Omental fat pad (tissue), 4 donors: ENCODE measurements around the gene UNC119. TPM values are rescaled to one million over a fixed set of nuclear protein-coding genes. Genes with fewer than 3 reads are reported as not detected.

Experiments
- ATAC-seq: fragments of 150-250 bp; one replicate; pipeline ENCODE4 v1.9.1; 2016; ENCODE audit warnings: mild to moderate bottlenecking, moderate library complexity; ENCODE audit not compliant: low FRiP score
- DNase-seq: peaks from one replicate; pipeline ENCODE4 v3.0.0-alpha.2; 2019; ENCODE audit warnings: low spot score
- CTCF ChIP-seq, 3 donors: fragments of 450-650 bp; IDR thresholded peaks; one replicate each; pipeline ENCODE4 v1.5.1; 2016 to 2017; ENCODE audit warnings: antibody characterized with exemption in 3 of 3, mild to moderate bottlenecking in 3 of 3, moderate library complexity in 2 of 3
- total RNA-seq, 4 donors: library from RNA; depleted of rRNA; stranded (reverse); fragments of >200 nt; gene quantifications; one replicate each; pipeline ENCODE4 v1.1.0, GENCODE V29; 2016

UNC119 gene
- total RNA-seq, 4 donors from 2014 or later = 16.8 to 32.6 (median 24.6) TPM

GRCh38 chr17:28573040-28573380 is 20.6 kb upstream of the UNC119 start:
- ATAC-seq (no peak), DNase-seq (no peak)
- no peak for TF ChIP-seq CTCF (IDR thresholded peaks at IDR 0.05)

GRCh38 chr17:28572259-28573039 is 20.0 kb upstream of the UNC119 start:
- DNase-seq (no peak), ATAC-seq (no peak)
- TF ChIP-seq CTCF (IDR thresholded peaks at IDR 0.05) = no peak

- DNase-seq (peak; percentile 66), ATAC-seq (peak; percentile 99)
- TF ChIP-seq CTCF (IDR thresholded peaks at IDR 0.05) = no peak
Observed at GRCh38 chr17:28571361-28572122, 19.1 kb upstream of the UNC119 start, which contains the start of gene PIGS. PIGS (minus strand) TSS chr17:28571524; CDS start chr17:28571496, 28 bp downstream.

- DNase-seq (no peak), ATAC-seq (peak; percentile 20)
- TF ChIP-seq CTCF (IDR thresholded peaks at IDR 0.05) = no peak
Observed at GRCh38 chr17:28570716-28571360, 18.4 kb upstream of the UNC119 start.

GRCh38 chr17:28569446-28569845 is 17.0 kb upstream of the UNC119 start:
- no peak for DNase-seq
- ATAC-seq = no peak
- no peak for TF ChIP-seq CTCF (IDR thresholded peaks at IDR 0.05)

- ATAC-seq = no peak
- DNase-seq = no peak
- TF ChIP-seq CTCF (IDR thresholded peaks at IDR 0.05) = no peak
Observed at GRCh38 chr17:28567604-28568003, 15.2 kb upstream of the UNC119 start.
